COLO668 (cell line): ENCODE measurements around the gene IFNA8.
"Not testable (repeated sequence)": the region's sequence is repeated elsewhere in the genome, so short reads cannot be mapped to it uniquely, and the experiment has no call there.

Experiments
- DNase-seq: peaks from one replicate; lab custom pipeline; 2025; ENCODE audit not compliant: unreplicated experiment; lab: John Stamatoyannopoulos, UW

Gene IFNA8

DNA sequence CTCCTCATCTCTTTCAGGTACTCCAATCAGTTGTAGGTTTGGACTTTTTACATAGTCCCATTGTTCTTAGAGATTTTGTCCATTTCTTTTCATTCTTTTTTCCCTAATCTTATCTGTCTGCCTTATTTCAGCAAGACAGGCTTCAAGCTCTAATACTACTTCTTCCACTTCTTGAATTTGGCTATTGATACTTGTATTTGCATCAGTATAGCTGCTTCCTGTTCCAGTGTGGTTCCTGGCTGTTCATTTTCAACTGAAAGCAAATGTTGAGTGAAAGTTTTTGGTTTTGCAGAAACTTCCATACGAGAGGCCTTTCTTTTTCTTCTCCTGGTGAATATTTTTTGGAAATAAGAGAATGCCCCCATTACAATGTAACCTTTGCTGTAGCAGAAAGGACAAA is 19.3 kb downstream of the IFNA8 start:
- DNase-seq, result no peak

DNA sequence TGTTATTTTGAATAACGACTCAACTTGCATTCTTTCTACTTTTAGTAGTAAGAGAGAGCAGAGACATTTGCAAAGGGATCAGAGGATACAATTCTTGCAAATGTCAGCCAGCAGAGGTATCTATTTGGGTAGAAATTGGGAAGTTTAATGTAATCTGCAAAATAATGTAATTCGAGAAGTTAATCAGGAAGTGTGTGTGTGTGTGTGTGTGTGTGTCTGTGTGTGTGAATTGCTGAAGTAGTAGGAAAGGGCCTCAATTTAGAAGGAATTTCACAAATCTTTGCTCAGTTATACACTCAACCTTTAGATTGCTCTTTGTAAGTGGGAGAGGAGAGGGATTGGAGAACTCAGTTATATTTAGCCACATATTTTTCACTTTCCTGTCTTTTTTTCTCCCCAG is 20.3 kb downstream of the IFNA8 start:
- DNase-seq, result no peak

DNA sequence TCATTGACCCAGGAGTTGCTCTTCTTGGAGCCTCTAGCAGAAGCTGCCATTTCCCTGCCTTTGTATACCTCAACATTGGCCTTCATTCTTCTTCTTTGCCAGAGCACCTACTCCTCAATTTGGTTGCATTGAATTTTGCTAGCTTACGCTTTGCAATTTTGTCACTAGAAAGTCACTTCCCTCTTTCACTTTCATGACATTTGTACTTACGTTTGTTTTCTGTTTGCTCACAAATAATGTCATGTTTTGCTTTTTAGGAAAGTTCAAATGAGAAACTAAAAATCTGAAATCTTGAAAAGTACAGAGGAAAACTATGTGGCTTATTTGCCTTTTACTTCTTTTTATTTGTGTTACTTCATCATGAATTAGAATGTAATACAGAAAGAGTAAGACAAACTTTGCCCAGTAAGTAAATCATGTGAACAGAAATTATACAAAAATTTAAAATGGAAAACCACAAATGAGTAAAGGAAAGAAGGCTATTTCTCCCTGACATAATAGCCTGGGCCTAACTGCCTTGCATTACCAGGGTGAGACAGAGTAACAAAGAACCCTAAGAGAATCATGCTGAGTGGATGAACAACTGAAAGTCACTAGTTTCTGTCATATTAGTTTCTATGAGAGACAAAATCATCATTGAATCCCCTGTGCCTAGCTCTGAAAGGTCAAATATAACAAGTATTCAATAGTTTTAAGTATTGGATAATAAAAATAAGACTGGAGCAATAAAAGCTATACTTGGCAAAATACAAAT is 23.9 kb downstream of the IFNA8 start:
- no peak for DNase-seq

DNA sequence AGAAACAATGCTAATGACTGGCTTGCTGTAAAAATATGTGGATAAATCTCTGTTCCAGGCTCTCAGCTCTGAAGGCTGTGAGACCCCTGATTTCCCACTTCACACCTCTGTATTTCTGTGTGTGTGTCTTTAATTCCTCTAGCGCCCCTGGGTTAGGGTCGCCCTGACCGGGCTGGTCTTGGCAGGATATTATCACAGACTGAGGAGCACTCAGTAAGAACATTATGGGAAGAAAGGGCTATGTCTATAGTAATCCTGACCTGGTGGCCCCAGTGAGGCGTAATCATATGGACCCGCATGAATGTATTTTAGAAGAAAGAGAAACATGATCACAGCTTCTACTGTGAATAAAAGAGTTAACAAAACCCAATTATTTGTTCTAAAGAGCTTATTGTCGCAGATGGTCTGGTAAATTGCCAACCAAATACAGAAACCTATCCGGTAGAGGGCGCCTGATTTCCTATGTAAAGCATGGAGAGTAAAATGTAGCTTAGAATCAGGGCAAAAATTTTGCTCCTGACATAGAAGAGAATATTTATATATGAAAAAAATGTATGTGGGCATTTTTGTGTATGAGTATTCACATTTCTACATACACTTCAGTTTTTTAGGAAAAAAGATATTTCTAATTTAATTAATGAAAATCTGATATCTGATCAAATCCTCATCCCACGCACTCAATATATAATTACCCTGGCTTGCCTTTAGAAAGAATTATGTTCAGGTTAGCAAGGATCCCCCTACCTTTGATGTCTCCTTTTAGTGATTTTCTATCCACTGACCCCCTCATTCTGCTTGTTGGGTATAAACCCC is 25.5 kb downstream of the IFNA8 start:
- DNase-seq, result peak; percentile 10

DNA sequence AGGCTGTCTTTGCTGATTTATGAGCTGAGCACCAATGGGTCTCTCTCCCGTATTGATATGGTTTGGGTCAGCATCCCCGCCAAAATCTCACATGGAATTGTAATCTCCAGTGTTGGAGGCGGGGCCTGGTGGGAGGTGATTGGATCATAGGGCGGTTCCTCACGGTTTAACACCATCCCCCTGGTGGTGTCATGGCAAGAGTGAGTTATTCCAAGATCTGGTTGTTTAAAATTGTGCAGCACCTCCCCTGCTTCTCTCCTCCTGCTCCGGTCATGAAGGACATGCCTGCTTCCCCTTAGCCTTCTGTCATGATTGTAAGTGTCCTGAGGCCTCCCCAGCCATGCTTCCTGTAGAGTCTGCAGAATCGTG is 26.1 kb downstream of the IFNA8 start:
- not testable (repeated sequence) for DNase-seq

DNA sequence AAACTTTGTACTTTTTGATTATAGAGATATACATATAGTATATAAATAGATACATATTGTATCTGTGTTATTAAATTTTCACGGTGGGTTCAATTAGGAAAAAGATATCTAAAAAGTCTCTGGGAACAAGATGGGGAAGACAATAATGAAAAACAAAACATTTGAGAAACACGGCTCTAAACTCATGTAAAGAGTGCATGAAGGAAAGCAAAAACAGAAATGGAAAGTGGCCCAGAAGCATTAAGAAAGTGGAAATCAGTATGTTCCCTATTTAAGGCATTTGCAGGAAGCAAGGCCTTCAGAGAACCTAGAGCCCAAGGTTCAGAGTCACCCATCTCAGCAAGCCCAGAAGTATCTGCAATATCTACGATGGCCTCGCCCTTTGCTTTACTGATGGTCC is 31.2 kb downstream of the IFNA8 start, which contains the start of gene IFNA1:
IFNA1 (plus strand) TSS at position 301 of the 400 bp plus-strand sequence; CDS start at position 370, 69 bp downstream.
- DNase-seq, result no peak

DNA sequence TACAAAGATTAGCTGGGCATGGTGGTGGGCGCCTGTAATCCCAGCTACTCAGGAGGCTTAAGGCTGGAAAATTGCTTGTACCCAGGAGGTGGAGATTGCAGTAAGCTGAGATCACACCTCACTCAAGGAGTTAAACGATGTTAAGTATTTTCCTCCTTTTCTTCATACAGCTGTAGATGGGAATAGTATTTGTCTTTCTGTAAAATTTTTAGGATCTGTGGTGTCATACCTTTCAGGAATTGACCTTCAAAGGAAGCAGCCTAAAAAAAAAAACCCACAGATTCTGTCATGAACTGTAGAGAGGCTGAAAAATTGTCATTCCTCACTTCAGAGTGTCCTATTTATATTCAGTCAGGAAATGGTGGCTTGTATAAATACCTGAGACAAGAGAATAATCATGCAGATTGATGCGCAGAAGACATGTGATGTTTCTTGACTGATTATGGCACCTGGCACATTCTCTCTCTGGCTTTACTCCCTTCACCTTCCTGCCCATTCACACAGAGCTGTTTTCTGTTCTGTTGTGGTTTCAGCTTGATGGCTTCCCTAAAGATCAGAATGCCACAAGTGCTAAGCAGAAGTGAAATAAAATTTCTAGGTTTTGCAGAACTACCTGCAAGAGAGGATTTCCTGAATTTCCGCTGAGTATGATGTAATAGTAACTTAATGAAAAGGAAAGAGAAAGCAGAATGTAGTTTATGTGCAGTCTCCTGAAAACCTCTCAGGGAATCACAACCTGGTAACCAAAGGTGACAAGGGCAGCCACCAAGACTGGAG is 35.1 kb downstream of the IFNA8 start:
- no peak for DNase-seq

DNA sequence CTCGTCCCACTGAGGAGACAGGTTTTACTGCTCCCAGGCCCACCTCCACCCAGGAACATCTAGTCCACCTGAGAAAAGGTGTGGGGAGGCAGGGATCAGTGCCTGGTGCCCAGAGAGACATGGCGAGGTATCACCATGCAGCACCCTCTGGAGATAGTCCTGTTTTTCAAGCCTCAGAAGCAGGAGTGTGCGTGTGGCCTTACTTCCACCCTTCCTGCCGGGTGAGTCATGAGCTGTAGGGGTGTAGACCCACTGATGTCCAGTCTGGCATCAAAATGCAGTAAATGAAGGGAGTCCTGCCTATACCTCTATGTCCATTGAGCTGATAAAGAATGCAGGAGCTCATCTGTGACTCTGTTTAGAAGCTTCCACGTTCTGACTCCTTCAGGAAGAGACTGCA is 40.4 kb downstream of the IFNA8 start:
- DNase-seq, result not testable (repeated sequence)

DNA sequence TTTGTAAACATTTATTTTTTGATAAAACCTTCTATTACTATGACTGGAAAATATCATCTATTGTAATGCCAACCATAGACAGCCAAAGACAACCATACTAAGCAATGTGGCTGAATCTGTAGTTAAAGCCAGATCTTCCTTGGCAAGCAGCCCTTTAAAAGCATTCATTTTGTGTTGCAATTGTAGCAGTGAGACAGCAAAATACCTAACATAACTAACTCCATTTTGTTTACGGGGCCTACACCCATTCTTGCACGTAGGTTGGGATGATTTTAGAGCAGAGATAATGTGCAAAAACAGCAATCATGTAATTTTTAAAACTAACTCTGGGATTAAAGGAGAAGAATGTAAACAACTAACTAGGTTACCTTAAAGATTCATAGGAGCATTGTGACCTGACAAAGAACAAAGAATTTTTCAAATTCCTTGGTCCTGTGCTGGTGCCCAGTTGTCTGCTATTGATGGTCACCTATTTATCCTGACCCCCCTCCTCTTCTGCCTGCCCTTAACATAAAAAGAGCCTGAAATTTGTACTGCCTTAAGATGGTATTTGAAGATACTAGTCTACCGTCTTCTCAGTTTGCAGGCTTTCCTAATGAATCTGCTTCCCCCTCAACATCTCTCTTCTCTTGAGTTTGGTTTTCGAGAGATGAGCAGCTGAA is 41.9 kb downstream of the IFNA8 start:
- DNase-seq, result no peak

DNA sequence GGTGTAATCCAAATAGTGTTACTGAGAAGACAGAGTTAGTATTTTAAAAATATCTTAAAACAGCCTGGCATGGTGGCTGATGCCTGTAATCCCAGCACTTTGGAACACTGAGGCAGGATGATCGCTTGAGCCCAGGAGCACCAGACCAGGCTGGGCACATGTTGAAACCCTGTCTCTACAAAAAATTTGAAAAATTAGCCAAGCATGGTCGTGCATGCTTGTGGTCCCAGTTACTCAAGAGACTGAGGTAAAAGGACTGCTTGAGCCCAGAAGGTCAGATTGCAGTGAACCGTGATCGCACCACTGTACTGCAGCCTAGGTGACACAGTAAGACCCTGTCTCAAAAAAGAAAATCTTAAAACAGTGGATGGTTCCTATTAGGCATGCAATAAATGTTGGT is 43.8 kb downstream of the IFNA8 start:
- DNase-seq, result no peak

DNA sequence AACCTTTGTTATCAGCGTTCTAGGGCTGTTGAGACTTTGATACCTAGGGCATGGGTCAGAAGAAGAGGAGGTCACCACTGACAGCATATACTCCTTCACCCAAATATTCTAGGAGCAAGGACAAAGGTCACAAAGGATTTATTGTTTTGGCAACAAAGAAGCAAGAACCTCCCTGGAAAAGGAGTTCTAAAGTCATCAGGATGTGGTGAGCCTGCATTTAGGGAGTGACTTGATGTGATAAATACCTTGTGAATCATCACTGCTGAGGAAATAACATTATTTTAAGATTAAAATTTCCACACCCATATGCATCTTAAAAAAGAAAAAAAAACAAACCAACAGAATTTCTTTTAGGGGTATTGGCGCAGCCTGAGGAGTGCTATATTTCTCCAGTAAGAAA is 45.2 kb downstream of the IFNA8 start:
- DNase-seq, result no peak

DNA sequence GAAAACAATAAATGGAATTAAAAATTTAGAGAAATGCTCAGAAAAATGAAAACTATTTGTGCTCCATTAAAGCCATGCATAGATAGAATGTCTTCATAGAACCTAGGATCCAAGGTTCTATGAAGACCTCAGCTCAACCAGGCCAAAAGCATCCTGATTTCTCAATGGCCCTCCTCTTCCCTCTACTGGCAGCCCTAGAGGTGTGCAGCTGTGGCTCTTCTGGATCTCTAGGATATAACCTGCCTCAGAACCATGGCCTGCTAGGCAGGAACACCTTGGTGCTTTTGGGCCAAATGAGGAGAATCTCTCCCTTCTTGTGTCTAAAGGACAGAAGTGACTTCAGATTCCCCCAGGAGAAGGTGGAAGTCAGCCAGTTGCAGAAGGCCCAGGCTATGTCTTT is 46.4 kb downstream of the IFNA8 start:
- no peak for DNase-seq
